Measurements from ENCODE around the gene PRAMEF1. TPM values are rescaled to one million over a fixed set of nuclear protein-coding genes. Genes with fewer than 3 reads are reported as not detected.
"Not testable (repeated sequence)": the region's sequence is repeated elsewhere in the genome, so short reads cannot be mapped to it uniquely, and the experiment has no call there.

PRAMEF1 gene
- total and polyA plus RNA-seq, 8 donors, result not detected

DNA sequence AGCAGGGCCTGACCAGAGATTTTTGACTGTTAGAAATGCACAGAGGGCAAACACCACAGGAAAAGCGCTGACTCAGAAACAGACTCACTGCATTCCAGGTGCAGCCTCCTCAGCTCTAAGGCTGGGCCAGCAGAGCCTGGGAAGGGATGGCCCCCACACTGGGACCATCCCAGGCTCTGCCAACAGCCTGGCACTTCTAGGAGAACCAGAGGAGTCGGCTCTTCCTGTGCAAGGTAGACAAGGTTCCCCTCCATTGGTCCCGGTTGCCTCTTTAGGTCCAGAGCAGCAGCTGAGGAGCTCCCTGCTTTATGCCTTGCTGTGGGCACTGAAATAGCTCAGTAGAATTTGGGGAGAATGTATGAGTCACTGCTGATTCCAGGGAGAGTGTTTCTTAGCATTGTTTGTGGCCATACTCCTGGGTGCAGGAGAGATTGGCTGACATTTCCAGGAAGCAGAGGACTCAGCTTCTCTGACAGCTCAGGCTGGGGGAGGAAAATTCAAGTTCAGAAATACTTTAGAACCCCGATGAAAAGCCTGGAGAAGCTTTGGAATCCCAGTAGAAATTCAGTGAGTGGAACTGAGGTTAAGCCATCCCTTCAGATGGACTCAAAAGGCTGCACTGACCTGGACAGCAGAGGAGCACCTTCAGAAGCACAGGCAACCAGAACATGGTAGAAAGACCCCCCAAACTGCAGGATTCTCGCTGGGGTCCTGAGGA, 19.7 kb downstream of the PRAMEF1 start:
- intact Hi-C loops (cut with DNase I), result no loop called here

GRCh38 chr1:12811409-12811784, 20.2 kb downstream of the PRAMEF1 start:
- no peak overlapping the region for H3K4me3 ChIP-seq
- H3K9me3 ChIP-seq, result no peaks in the 10 kb centered on the region
- H3K27me3 ChIP-seq, result peaks cover 0 to 4% of the 10 kb centered on the region in 2 donors
- no peak overlapping the region for H3K27ac ChIP-seq
- intact Hi-C loops (cut with DNase I), result no loop called here
- DNase-seq (no peak), ATAC-seq (no peak)
- no peaks in the 10 kb centered on the region for H3K4me1 ChIP-seq
- TF ChIP-seq CTCF (IDR thresholded peaks at IDR 0.05), result no peak
- H3K36me3 ChIP-seq, result no peaks in the 10 kb centered on the region

More for the DNA sequence above, 19.7 kb downstream of the PRAMEF1 start:
- no peak for TF ChIP-seq CTCF (IDR thresholded peaks at IDR 0.05)
- Histone ChIP-seq H3K4me1 (no peaks in the 10 kb centered on the region), H3K4me3 (no peak overlapping the region), H3K36me3 (no peaks in the 10 kb centered on the region), H3K27ac (no peak overlapping the region), H3K27me3 (peaks cover 0 to 5% of the 10 kb centered on the region in 2 donors), H3K9me3 (no peaks in the 10 kb centered on the region)
- DNase-seq (no peak), ATAC-seq (peak; percentile 25)

DNA sequence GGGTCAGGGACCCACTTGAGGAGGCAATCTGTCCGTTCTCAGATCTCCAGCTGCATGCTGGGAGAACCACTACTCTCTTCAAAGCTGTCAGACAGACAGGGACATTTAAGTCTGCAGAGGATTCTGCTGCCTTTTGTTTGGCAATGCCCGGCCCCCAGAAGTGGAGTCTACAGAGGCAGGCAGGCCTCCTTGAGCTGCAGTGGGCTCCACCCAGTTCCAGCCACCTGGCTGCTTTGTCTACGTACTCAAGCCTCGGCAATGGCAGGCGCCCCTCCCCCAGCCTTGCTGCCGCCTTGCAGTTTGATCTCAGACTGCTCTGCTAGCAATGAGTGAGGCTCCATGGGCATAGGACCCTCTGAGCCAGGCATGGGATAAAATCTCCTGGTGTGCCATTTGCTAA, 27.9 kb downstream of the PRAMEF1 start:
- H3K36me3 ChIP-seq; ATAC-seq; H3K4me3 ChIP-seq; H3K4me1 ChIP-seq; intact Hi-C loops (cut with DNase I); DNase-seq; H3K9me3 ChIP-seq; H3K27ac ChIP-seq: not testable (repeated sequence)
- peaks cover 0 to 27% of the 10 kb centered on the region in 2 donors for H3K27me3 ChIP-seq

GRCh38 chr1:12831310-12831709, 40.1 kb downstream of the PRAMEF1 start, which contains the start of gene PRAMEF11:
Gene PRAMEF11, minus strand, starts transcription at chr1:12831410. Its CDS starts 2,621 bp downstream, at chr1:12828789.
- ATAC-seq; H3K27ac ChIP-seq; intact Hi-C loops (cut with DNase I); H3K9me3 ChIP-seq; H3K4me3 ChIP-seq; H3K27me3 ChIP-seq; H3K36me3 ChIP-seq; H3K4me1 ChIP-seq; DNase-seq: not testable (repeated sequence)

- H3K27ac ChIP-seq; intact Hi-C loops (cut with DNase I); H3K27me3 ChIP-seq; DNase-seq; H3K36me3 ChIP-seq; ATAC-seq; H3K4me1 ChIP-seq; H3K4me3 ChIP-seq; H3K9me3 ChIP-seq: not testable (repeated sequence)
Measured at GRCh38 chr1:12833251-12833650, 42.1 kb downstream of the PRAMEF1 start.

Other genes starting within 250 kb of the PRAMEF1 start
- 100 to 1,000 TPM in 1 of 2 donors, 10 to 100 TPM in 1; 53.6 to 120 TPM for gene DHRS3, start 173.2 kb upstream of the PRAMEF1 start, total RNA-seq
- gene DHRS3, start 173.2 kb upstream of the PRAMEF1 start, polyA plus RNA-seq (ENCODE audit: insufficient read length in 6 of 6), result 10 to 100 TPM; 37.3 to 44.9 (median 40.6) TPM
- not detected for gene AADACL4, start 147.3 kb upstream of the PRAMEF1 start, total RNA-seq
- under 1 TPM in 2 of 6 donors, not detected in 4; 0.10 to 0.11 TPM for gene AADACL4, start 147.3 kb upstream of the PRAMEF1 start, polyA plus RNA-seq (ENCODE audit: insufficient read length in 6 of 6)
- gene AADACL3, start 75.3 kb upstream of the PRAMEF1 start, total RNA-seq, result not detected
- gene AADACL3, start 75.3 kb upstream of the PRAMEF1 start, polyA plus RNA-seq (ENCODE audit: insufficient read length in 6 of 6), result not detected
- gene CFAP107, start 45.2 kb upstream of the PRAMEF1 start, total RNA-seq, result 1 to 10 TPM in 1 of 2 donors, not detected in 1; 1.1 TPM
- gene CFAP107, start 45.2 kb upstream of the PRAMEF1 start, polyA plus RNA-seq (ENCODE audit: insufficient read length in 6 of 6), result 1 to 10 TPM in 4 of 6 donors, under 1 TPM in 2; 0.18 to 2.8 (median 1.8) TPM
- not detected for gene PRAMEF12, start 17.7 kb upstream of the PRAMEF1 start, total RNA-seq
- gene PRAMEF12, start 17.7 kb upstream of the PRAMEF1 start, polyA plus RNA-seq (ENCODE audit: insufficient read length in 6 of 6), result not detected
- gene PRAMEF11, start 40.0 kb downstream of the PRAMEF1 start, total RNA-seq, result not detected
- not detected for gene PRAMEF11, start 40.0 kb downstream of the PRAMEF1 start, polyA plus RNA-seq (ENCODE audit: insufficient read length in 6 of 6)
- not detected for gene HNRNPCL1, start 57.3 kb downstream of the PRAMEF1 start, total RNA-seq
- gene HNRNPCL1, start 57.3 kb downstream of the PRAMEF1 start, polyA plus RNA-seq (ENCODE audit: insufficient read length in 6 of 6), result under 1 TPM in 5 of 6 donors, not detected in 1; 0.20 to 0.35 (median 0.31) TPM
- not detected for gene PRAMEF2, start 65.7 kb downstream of the PRAMEF1 start, total RNA-seq
- gene PRAMEF2, start 65.7 kb downstream of the PRAMEF1 start, polyA plus RNA-seq (ENCODE audit: insufficient read length in 6 of 6), result not detected
- gene PRAMEF4, start 94.8 kb downstream of the PRAMEF1 start, total RNA-seq, result not detected
- not detected for gene PRAMEF4, start 94.8 kb downstream of the PRAMEF1 start, polyA plus RNA-seq (ENCODE audit: insufficient read length in 6 of 6)
- gene PRAMEF10, start 106.9 kb downstream of the PRAMEF1 start, total RNA-seq, result not detected
- not detected for gene PRAMEF10, start 106.9 kb downstream of the PRAMEF1 start, polyA plus RNA-seq (ENCODE audit: insufficient read length in 6 of 6)
- gene PRAMEF7, start 125.2 kb downstream of the PRAMEF1 start, total RNA-seq, result not detected
- not detected for gene PRAMEF7, start 125.2 kb downstream of the PRAMEF1 start, polyA plus RNA-seq (ENCODE audit: insufficient read length in 6 of 6)
- not detected for gene PRAMEF6, start 156.2 kb downstream of the PRAMEF1 start, total RNA-seq
- not detected for gene PRAMEF6, start 156.2 kb downstream of the PRAMEF1 start, polyA plus RNA-seq (ENCODE audit: insufficient read length in 6 of 6)

Data from left lung (tissue), 10 donors.